GM12878 (cell line): Measurements from ENCODE around the gene WFDC9. TPM values are rescaled to one million over a fixed set of nuclear protein-coding genes. Genes with fewer than 3 reads are reported as not detected.
A peak's percentile ranks its signal among the peaks of the same experiment; 100 is the strongest.

Experiments used
- ATAC-seq: fragments of 200-7000 bp; cut with Tn5 transposase; 3 replicates; pipeline ENCODE4 v1.9.1; 2020; ENCODE audit warnings: mild to moderate bottlenecking, moderate library complexity
- BruUV-seq: library from RNA; stranded (reverse); fragments of 400-500 nt; replicated peaks from 2 replicates; lab custom pipeline; 2021; lab: Mats Ljungman, UMichigan
- CTCF ChIA-PET: fragments of 300-600 bp; sonication (Branson Sonifier 250); formaldehyde crosslinking; extraction: SDS; loops from one replicate; lab custom pipeline; 2021; ENCODE audit warnings: inconsistent platforms; lab: Yijun Ruan, JAX
- POLR2A ChIA-PET: fragments of 350-600 bp; formaldehyde crosslinking; extraction: SDS; loops from one replicate; lab custom pipeline; 2021; ENCODE audit warnings: inconsistent platforms; lab: Charles Lee
- RAD21 ChIA-PET: fragments of 300-600 bp; sonication (Branson Sonifier 250); formaldehyde crosslinking; loops from one replicate; lab custom pipeline; 2023; ENCODE audit warnings: antibody characterized with exemption; ENCODE audit not compliant: unreplicated experiment; lab: Charles Lee
- SMC1A ChIA-PET: fragments of 300-600 bp; sonication (Branson Sonifier 250); formaldehyde crosslinking; loops from one replicate; lab custom pipeline; 2023; ENCODE audit not compliant: unreplicated experiment, uncharacterized antibody; lab: Charles Lee
- DNase-seq: peaks from one replicate; pipeline ENCODE4 v3.0.0-alpha.2; 2011; ENCODE audit warnings: low read depth, low spot score
- FAIRE-seq: peaks from 3 replicates; lab custom pipeline; 2011; peaks lifted over from hg19 to GRCh38; lab: Jason Lieb, UNC
- H2AFZ ChIP-seq: 2 replicates; pipeline ENCODE4 v1.6.0; 2011; ENCODE audit warnings: low read depth, low read length, control low read depth; ENCODE audit not compliant: control insufficient read depth
- H3K27ac ChIP-seq: 2 replicates; pipeline ENCODE4 v1.5.1; 2011; ENCODE audit warnings: control low read depth; ENCODE audit not compliant: control insufficient read depth, insufficient read depth
- H3K27me3 ChIP-seq, 2 experiments: replicated peaks in 1 of 2; 2 replicates each; pipeline versions ENCODE4 v1.6.0 to v1.6.1; 2011; ENCODE audit warnings: low read length in 1 of 2; ENCODE audit not compliant: control insufficient read depth in 2 of 2, insufficient read depth in 2 of 2
- H3K36me3 ChIP-seq, 2 experiments: 2 replicates each; pipeline ENCODE4 v1.5.1; 2011; ENCODE audit warnings: low read length in 1 of 2; ENCODE audit not compliant: control insufficient read depth in 2 of 2, insufficient read depth in 2 of 2
- H3K4me1 ChIP-seq: 2 replicates; pipeline ENCODE4 v1.6.1; 2011; ENCODE audit warnings: mild to moderate bottlenecking, low read length, moderate library complexity, mixed read lengths; ENCODE audit not compliant: control insufficient read depth, insufficient read depth
- H3K4me2 ChIP-seq: 2 replicates; pipeline ENCODE4 v1.6.0; 2011; ENCODE audit warnings: control low read depth; ENCODE audit not compliant: control insufficient read depth, insufficient read depth
- H3K4me3 ChIP-seq: fragments of 200-600 bp; sonication (generic); 2 replicates; pipeline ENCODE4 v1.5.1; 2016
- H3K79me2 ChIP-seq: 2 replicates; pipeline ENCODE4 v1.6.0; 2011; ENCODE audit warnings: low read length; ENCODE audit not compliant: control insufficient read depth, insufficient read depth
- H3K9ac ChIP-seq: 2 replicates; pipeline ENCODE4 v1.8.0; 2011; ENCODE audit warnings: low read length, control low read depth, mixed read lengths; ENCODE audit not compliant: control insufficient read depth, insufficient read depth
- H3K9me3 ChIP-seq: replicated peaks from 3 replicates; pipeline ENCODE4 v1.5.1; 2011; ENCODE audit warnings: mild to moderate bottlenecking, low read length; ENCODE audit not compliant: control insufficient read depth, insufficient read depth
- H4K20me1 ChIP-seq: 2 replicates; pipeline ENCODE4 v1.6.0; 2011; ENCODE audit not compliant: control insufficient read depth, insufficient read depth
- BRCA1 ChIP-seq: IDR thresholded peaks from 2 replicates; pipeline ENCODE4 v1.6.1; 2011; ENCODE audit warnings: low read depth, low read length, improper control_type of control experiment
- CBX3 ChIP-seq: fragments of 200-600 bp; sonication (generic); IDR thresholded peaks from 2 replicates; pipeline ENCODE4 v1.6.1; 2016; ENCODE audit warnings: low read depth, borderline replicate concordance
- EP300 ChIP-seq, 2 experiments: fragments of 150-350 bp in 1 of 2; IDR thresholded peaks; 2 replicates each; pipeline ENCODE4 v1.6.1; 2011 to 2012; ENCODE audit warnings: low read depth in 2 of 2, low read length in 2 of 2, borderline replicate concordance in 1 of 2, improper control_type of control experiment in 1 of 2, inconsistent platforms in 1 of 2; ENCODE audit not compliant: control insufficient read depth in 1 of 2
- MAX ChIP-seq: IDR thresholded peaks from 2 replicates; pipeline ENCODE4 v1.6.1; 2012; ENCODE audit warnings: low read depth, low read length, improper control_type of control experiment
- MYC ChIP-seq: IDR thresholded peaks from 2 replicates; pipeline ENCODE4 v1.6.1; 2011; ENCODE audit warnings: mild to moderate bottlenecking, low read length, moderate library complexity, inconsistent platforms; ENCODE audit not compliant: insufficient read depth, insufficient replicate concordance, insufficient read length, severe bottlenecking
- RAD21 ChIP-seq: IDR thresholded peaks from 2 replicates; pipeline ENCODE4 v1.6.1; 2011; ENCODE audit warnings: mild to moderate bottlenecking, low read depth, low read length, moderate library complexity; ENCODE audit not compliant: insufficient read depth
- SPI1 ChIP-seq: IDR thresholded peaks from 2 replicates; pipeline ENCODE4 v1.6.1; 2011; ENCODE audit warnings: low read depth, mild to moderate bottlenecking, low read length, moderate library complexity, borderline replicate concordance; ENCODE audit not compliant: insufficient read depth
- WGBS: methylation state at CpG from one replicate; pipeline ENCODE4 v1.1.6; 2016; ENCODE audit warnings: low lambda C conversion rate; ENCODE audit not compliant: insufficient replicate concordance, insufficient coverage; ENCODE audit errors: missing lambda C conversion rate; 5-methylcytosine and 5-hydroxymethylcytosine counted together
- in situ Hi-C: fragments of 300-500 bp; cut with MboI; formaldehyde crosslinking; loops from 9 replicates; pipeline ENCODE4 v1.14.3; 2018; ENCODE audit warnings: mixed read lengths
- intact Hi-C: fragments of 100-400 bp; cut with micrococcal nuclease; formaldehyde crosslinking; loops from one replicate; pipeline ENCODE4 v1.14.2; 2022; ENCODE audit not compliant: unreplicated experiment
- polyA plus RNA-seq, 11 experiments: library from polyadenylated mRNA; depleted of rRNA in 4 of 11; unstranded in 6 of 11; stranded (reverse) in 5 of 11; fragments of >200 nt; fragmentation: Nextera tagmentation in 4 of 11; fragmentation: Illumina TruSeq in 1 of 11; extraction: Ambion mirVana in 4 of 11; extraction: Trizol in 1 of 11; gene quantifications; 1 replicate in 1 of 11; 2 replicates in 10 of 11; pipeline versions ENCODE4 v1.2.1 to v1.2.3, GENCODE V29; 2011 to 2016; ENCODE audit warnings: inconsistent platforms in 2 of 11, missing spikeins in 2 of 11, low read depth in 1 of 11
- total RNA-seq, 4 experiments: library from RNA; depleted of rRNA in 3 of 4; stranded (reverse); fragments of >200 nt in 3 of 4; fragmentation: Illumina TruSeq in 1 of 4; extraction: Trizol in 1 of 4; gene quantifications; 2 replicates each; pipeline versions ENCODE4 v1.2.1 to v1.2.3, GENCODE V29; 2013 to 2021

Gene WFDC9
- total and polyA plus RNA-seq, 10 of the 15 experiments (the other 5 are each of a cell fraction or from before 2014, with no cell fraction given): not detected

GRCh38 chr20:45626540-45626939 lies 4.5 kb downstream of the WFDC9 start:
- TF ChIP-seq SPI1 (peak; percentile 27; the same call in 1 of the 2 replicates), CBX3 (no peak), RAD21 (no peak)
- ATAC-seq: no peak
- intact Hi-C loops (loop anchor here (10.0 kb wide), 1 partner anchor 148 kb away; no protein-coding TSS in a partner anchor), in situ Hi-C loops (no loop called here)
- CTCF ChIA-PET: interaction anchor here (4.6 kb wide), 1 partner anchor 145 kb away, joined by 26 read pairs; no protein-coding TSS in a partner anchor
- Histone ChIP-seq H3K36me3 (no peaks in the 10 kb centered on the region), H3K9ac (no peak overlapping the region), H3K79me2 (no peaks in the 10 kb centered on the region), H3K4me1 (no peaks in the 10 kb centered on the region), H3K4me2 (no peak overlapping the region), H4K20me1 (no peaks in the 10 kb centered on the region), H3K27ac (no peak overlapping the region), H3K27me3 (no peaks in the 10 kb centered on the region; a peak in 1 of 4 replicates), H3K9me3 (no peaks in the 10 kb centered on the region), H3K4me3 (no peak overlapping the region), H2AFZ (no peak overlapping the region)
- 6% methylated on average over 2 of the region's 2 CpGs for WGBS
- BruUV-seq: no TSS peak
- SMC1A ChIA-PET: no interaction called here
- POLR2A ChIA-PET: no interaction called here
- FAIRE-seq: peak; percentile 23
- RAD21 ChIA-PET: no interaction called here
- DNase-seq: no peak

DNA sequence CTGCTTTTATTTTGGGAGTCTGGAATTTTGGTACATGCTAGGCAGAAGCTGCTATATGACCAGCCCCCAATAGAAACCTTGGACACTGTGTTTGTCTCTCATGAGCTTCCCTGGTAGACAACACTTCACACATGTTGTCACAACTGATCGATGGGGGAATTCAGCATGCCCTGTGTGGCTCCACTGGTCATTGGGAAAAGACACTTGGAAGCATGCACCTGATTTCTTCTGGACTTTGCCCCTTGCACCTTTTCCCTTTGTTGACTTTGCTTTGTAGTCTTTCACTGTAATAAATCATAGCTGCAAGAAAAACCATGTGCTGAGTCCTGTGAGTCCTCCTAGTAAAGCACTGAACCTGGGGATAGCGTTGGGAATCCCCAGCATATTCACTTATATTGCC lies 9.5 kb downstream of the WFDC9 start:
- no peak for DNase-seq
- ChIA-PET POLR2A (no interaction called here), CTCF (no interaction called here), RAD21 (no interaction called here), SMC1A (no interaction called here)
- WGBS: 14% methylated on average over 2 of the region's 2 CpGs
- no TSS peak for BruUV-seq
- TF ChIP-seq MYC (no peak), BRCA1 (no peak), MAX (no peak), EP300 (IDR thresholded peaks at IDR 0.05; ENCODE audit: borderline replicate concordance in 1 of 2, control insufficient read depth in 1 of 2, low read depth in 2 of 2, low read length in 2 of 2) (no peak)
- H3K9me3 ChIP-seq: no peaks in the 10 kb centered on the region
- no peak overlapping the region for H2AFZ ChIP-seq
- no peak for ATAC-seq
- intact Hi-C loops (loop anchor here (10.0 kb wide), 1 partner anchor 153 kb away; no protein-coding TSS in a partner anchor), in situ Hi-C loops (no loop called here)
- no peaks in the 10 kb centered on the region for H3K36me3 ChIP-seq
- no peak overlapping the region for H3K4me3 ChIP-seq
- FAIRE-seq: no peak
- no peak overlapping the region for H3K4me2 ChIP-seq
- H3K79me2 ChIP-seq: no peaks in the 10 kb centered on the region
- no peaks in the 10 kb centered on the region for H3K4me1 ChIP-seq
- H3K9ac ChIP-seq: no peak overlapping the region
- H3K27ac ChIP-seq: no peak overlapping the region
- H3K27me3 ChIP-seq: no peaks in the 10 kb centered on the region
- no peaks in the 10 kb centered on the region for H4K20me1 ChIP-seq
